M059J (cell line): Measurements from ENCODE around the gene MTHFD2. TPM values are rescaled to one million over a fixed set of nuclear protein-coding genes. Genes with fewer than 3 reads are reported as not detected.
"Not testable (repeated sequence)": the region's sequence is repeated elsewhere in the genome, so short reads cannot be mapped to it uniquely, and the experiment has no call there.

ENCODE experiments used
- DNase-seq: peaks from one replicate; pipeline ENCODE4 v3.0.0-alpha.2; 2012; ENCODE audit warnings: low read depth
- total RNA-seq: library from RNA; depleted of rRNA; stranded (reverse); fragments of >200 nt; shearing (Covaris generic); gene quantifications from 2 replicates; pipeline ENCODE4 v1.2.3, GENCODE V29; 2014

The MTHFD2 gene
- total RNA-seq, 1 experiment from 2014 or later = 73.4 TPM

DNA sequence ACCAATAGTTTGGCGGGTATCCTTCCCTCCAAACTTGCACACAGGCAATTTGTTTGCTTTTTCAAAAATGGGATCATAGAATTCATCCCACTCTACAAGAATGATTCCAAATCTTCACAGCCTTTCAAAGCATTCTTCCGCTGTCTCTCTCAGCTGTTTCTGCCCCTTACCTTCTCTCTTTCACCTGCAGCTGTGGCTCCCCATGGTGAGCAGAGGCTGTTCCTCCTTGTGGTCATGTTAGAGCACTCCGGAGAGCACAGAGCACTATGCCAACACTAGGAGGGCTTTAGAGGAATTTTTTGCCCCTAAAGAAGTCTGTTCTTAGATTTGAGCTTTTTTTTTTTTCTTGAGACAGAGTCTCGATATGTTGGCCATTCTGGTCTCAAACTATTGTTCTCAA, 30.4 kb downstream of the MTHFD2 start:
- no peak for DNase-seq

DNA sequence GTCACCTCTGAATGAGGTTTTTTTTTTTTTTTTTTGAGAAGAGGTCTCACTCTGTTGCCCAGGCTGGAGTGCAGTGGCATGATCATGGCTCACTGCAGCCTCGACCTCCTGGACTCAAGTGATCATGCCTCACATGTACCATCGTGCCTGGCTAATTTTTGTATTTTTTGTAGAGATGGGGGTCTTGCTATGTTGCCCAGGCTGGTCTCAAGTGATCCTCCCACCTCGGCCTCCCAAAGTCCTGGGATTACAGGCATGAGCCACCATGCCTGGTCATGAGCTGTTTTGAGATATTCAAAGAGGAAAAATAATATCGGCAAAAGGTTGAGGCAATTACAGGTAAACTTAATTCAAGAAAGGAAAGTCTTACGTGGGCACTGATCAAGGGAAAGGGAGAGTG, 31.4 kb downstream of the MTHFD2 start:
- DNase-seq = not testable (repeated sequence)

DNA sequence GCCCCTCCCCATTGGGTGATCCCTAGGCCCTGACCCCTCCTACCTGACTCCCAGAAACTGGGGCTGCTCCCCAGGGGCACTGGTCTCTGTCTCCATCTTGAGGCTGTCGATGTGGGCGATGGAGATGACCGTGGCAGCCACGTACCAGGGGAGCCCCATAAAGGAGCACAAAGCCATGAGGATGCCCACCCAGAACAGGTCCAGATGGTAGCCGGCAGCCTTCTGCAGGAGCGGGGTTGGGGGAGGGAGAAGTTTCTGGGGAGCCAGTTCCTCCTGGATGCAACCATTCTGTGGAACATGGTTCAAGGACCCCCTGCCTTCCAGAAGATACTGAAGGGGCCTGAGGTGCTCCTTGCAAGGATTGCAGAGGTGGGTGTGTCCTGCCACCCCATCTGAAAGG, 34.0 kb downstream of the MTHFD2 start:
- DNase-seq = no peak

DNA sequence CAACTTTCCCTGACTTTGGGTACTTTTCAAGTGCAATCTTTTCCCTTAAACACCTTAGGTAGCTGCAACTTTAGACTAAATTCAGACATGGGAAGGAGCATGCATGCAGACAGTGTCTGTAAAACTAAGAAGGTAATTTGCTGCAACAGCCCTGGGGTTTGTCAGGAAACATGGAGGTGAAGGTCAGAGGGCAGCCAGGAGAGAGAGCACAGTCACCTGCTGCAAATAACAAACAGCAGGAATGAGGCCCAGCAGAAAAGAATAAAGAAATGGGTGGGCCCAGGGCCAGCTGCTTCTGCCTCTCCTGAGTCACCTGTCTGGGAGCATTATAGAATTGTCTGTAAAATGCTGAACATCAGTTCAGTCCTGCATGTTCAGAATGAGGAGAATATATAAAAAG, 35.2 kb downstream of the MTHFD2 start:
- no peak for DNase-seq

DNA sequence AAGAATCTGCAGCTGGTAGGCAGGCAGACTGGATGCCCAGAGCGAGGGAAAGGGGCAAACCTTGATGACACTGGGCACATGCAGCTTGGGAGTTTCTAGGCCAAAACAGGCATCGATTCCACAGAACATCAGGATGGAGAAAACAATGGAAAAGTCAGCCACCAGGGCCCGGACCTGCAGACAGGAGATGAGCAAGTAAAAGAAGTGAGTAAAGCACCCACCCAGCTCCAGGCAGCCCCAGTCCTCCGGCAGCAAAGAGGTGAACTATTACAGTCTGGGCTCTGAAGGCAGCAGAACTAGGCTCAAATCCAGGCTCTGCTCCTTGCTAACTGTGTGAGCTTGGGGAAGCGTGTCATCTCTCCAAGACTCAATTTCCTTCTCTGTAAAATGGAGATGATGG, 36.6 kb downstream of the MTHFD2 start:
- DNase-seq = no peak

DNA sequence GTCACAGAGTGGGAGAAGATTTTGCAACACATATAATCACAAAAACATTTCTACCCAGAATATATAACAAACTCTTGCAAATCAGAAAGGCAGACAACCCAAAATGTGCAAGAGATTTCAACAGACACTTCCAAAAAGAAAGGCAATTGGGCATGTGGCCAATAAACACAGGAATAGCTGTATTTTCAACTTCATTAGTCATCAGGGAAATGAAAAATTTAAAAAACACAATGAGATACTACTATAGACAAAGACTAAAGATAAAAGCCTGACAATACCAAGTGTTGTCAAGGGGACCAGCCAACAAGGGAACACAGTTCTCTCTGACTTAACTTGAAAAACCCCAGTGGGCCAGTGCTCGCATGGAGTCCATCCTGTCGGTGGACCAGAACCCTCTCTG, 40.5 kb downstream of the MTHFD2 start:
- peak; percentile 72 for DNase-seq

DNA sequence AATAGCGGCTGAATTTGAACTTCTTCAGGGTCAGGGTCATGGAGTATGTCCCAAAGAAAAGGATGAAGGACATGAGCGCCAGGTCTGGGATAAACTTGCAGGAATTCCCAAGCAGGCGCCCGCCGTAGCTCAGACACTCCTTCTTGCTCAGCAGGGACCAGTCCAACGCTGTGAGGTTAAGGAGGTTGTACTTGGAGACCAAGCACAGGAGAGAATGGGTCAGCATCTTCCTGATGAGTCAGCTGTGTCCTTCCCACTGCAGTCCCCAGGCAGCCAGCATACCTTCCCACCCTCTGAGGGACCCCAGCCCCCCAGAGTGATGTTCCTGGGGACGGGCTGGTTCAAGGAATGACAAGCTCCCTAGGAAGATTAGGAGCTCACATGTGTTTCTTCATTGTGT, 40.9 kb downstream of the MTHFD2 start:
- DNase-seq = no peak

DNA sequence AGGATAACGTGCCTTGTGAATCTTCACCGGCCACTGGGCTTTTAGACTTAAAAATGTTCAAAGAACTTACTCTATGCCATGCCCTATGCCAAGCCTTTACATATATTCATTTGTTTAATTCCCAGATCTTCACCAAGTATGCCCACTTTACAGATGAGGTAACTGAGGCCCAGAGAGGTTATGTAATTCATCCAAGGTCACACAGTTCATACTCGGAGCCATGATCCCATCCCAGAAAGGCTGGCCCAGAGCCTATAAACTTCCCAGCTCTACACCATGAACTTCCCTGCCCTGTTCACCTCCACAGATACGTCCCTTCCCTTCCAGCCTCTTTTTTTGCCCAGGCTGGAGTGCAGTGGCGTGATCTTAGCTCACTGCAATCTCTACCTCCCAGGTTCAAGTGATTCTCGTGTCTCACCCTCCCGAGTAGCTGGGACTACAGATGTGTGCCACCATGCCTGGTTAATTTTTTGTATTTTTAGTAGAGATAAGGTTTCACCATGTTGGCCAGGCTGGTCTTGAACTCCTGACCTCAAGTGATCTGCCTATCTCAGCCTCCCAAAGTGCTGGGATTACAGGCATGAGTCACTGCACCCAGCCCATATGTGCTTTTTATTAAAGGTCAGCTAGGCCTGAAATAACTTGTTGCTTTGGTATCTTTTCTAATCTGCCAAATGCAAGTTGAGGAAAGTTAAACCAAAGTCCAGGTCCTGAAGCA, 44.1 kb downstream of the MTHFD2 start:
- no peak for DNase-seq

DNA sequence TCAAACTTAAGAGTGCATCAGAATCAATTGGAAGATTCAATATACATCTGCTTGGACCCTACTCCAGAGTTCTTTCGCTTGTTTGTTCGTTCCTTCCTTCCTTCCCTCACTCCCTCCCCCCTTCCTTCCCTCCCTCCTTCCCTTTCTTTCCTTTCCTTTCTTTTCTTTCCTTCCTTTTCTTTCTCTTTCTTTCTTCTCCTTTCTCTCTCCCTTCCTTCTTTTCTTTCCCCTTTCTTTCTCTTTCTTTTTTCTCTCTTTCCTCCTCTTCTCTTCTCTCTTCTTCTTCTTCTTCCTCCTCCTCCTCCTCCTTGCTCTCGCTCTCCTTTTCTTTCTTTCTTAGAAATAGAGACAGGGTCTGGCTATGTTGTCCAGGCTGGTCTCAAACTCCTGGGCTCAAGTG, 45.9 kb downstream of the MTHFD2 start:
- DNase-seq = no peak

DNA sequence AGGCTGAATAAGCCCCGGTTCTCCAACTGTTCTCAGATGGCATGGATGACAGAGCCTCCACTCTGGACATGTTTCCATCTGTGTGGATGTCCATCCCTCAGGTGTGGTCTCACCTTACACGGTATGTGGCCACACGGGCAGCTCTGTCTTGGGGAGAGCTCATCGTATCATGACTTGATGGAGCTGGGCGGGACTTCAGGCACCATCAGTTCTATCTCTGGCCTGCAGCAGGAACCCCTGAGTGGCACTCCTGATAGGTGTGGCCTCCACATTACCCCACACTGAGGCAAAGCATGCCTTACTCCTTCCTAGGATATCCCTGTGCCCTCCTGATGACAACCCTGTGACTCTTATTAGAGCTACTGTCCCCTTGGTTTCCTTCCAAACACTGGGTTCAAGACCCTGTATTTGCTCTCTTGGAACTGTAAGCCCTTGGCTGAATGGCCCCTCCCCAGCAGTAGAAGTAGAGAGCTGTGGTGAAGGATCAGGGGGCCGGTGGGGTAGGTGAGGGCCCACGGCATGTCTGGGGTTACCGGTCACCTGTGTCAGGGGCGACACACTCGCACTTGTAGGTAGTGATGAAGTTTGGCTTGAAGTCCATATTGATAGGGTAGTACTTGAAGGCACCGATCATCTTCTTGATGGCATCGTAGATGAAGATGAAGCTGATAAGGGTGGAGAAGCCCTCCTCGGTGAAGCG, 48.2 kb downstream of the MTHFD2 start:
- no peak for DNase-seq

DNA sequence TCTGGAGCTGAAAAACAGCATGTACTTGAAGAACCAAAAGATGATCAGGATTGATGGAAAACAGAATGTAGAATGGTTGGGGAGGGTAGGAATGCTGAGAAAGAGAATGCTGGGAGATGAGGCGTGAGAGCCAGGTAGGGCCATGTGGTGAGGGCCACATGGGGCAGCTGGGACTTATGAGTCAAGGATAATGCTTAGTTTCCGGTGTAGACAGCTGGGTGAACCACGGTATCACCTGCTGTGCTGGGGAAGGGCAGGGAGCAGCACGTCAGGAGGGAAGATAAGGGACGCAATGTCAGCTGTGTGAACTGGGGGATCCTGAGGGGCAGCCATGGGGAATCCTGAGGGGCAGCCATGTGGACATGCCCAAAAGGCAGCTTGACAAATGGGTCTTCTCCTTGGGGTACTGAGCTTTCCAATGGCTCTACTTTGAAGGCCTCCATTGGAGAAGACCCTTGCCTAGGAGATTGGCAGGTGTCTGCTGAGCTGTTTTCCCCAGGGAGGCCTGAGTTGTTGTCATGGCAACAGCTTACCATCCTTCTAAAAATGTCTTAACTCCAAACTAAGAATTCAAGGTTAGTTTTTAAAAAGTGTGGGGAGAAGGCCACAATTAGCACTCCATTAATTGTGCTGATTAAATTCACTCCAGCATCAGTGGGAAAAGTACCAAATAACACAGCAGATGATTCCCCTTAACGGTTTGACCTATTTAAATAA, 51.1 kb downstream of the MTHFD2 start:
- no peak for DNase-seq

DNA sequence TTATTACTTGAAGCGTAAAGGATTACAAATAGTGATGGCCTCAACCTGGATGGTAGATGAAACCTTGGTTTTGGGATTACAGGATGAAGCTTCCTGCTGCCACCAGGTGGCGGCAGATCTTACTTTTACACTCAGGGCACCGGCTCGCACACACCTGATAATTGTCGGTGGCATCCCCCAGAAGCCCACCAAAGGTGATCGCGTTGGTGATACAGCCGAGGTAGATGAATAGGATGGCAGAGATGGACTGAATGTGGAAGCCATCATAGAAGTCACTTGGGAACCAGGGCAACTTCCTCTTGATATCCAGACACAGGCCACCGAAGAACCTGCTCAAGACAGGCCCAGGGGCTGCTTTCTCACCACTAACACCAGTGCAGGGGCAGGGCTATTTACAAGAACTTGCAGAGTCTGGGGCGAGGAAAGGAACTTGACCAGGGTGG, 51.8 kb downstream of the MTHFD2 start:
- peak; percentile 25 for DNase-seq

DNA sequence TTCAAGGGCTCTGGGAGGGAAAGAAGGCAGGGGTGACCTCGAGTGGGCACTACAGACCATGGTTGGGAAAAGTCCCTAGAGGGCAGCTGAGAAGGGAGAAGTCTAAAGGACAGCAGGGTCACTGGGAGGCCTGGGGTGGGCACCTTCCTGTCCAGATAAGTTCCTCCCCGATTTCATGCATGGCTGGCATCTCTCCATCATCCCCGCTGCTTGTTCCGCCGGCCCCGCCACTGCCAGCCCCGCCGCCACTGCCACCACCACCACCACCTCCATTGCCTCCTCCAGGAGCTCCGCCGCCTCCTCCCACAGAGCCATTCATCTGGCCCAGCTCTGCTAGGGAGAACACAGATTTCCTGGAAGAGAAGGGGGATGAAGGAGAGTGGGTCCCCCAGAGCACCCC, 53.6 kb downstream of the MTHFD2 start:
- DNase-seq = no peak

DNA sequence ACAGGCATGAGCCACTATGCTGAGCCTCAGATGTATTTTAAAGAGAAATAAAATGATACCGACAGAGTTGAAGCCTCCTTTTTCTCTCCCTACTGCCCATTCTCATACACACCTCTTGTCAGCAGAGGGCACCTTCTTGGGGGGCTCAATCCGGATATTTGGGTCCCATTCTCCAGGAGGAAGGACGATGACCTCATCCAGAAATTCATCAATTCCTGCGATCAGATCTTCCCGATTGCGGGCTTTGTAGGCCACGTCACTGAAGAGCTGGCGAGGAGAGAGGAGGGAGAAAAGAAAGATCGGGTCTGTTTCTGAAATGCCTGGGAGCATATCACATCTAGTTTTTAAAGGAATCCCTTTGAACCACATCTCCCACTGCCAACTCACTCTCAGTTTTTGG, 54.4 kb downstream of the MTHFD2 start:
- DNase-seq = no peak

DNA sequence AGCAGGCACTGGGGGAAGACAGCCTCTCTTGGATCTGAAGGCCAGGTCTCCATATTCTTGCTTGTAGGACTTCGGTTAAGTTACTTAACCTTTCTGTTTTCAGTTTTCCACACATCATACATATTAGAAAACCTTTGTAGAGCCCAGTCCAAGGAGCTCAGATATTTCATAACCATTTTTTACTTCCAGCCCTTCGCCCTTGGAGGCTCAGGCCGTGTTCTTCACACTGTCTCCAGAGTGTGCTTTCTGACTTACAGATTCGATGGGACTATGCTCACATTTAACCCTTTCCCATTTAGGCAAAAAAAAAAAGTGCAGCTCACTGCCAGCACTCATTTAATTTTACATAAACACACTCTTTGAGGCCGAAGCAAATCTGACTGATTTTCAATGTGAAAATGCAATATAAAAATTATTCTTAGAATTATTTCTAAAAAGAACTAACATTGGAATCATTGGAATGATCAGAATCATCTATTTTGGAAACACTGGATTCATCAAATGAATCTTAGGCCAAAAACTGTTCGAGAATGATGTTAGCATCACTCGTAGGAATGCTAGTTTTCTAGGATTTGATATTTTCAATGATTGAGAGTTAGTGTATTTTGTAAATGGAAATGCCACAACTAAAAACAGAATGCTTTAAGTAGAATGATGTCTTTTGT, 55.0 kb downstream of the MTHFD2 start:
- DNase-seq = no peak

DNA sequence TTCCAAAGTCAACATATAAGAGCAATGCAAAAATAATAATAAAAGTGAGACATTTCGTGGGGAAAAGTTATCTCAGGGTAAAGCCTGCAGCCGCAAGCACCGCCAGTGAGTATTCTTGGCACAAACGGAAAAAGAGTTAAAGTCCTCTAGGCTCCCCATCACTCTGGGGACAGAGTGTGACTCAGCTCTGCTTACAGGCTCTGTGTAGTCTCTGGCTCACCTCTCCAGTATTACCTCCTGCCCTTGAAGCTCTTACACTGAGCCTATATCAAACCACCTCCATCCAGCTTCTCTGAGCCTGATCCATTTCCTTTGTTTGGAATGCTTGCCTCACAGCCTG, 55.5 kb downstream of the MTHFD2 start:
- peak; percentile 44 for DNase-seq

DNA sequence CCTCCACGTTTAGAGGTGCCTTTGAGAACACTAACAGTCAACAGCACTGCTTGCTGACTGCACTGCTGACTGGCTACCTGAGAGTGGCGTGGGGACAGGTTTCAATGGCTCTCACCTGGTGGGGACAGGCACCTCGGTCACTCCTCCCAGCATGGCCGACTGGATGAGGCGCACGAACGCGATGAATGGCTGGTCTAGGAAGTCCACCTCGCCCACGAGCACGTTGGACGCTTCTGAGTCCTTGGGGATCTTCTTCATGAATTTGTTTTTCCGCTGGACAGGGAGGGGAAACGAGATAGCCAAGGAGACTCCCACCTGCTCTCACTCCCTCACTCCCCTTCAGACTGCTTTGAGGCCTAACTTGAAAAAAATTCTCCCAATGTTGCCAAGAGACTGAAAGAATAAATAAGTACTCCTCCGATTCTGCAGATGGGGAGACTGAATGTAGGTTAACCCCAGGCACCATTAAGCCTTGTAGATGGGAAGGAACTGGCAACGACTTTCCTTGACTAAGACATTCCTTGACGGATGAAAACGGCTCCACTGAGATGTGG, 57.3 kb downstream of the MTHFD2 start:
- no peak for DNase-seq

DNA sequence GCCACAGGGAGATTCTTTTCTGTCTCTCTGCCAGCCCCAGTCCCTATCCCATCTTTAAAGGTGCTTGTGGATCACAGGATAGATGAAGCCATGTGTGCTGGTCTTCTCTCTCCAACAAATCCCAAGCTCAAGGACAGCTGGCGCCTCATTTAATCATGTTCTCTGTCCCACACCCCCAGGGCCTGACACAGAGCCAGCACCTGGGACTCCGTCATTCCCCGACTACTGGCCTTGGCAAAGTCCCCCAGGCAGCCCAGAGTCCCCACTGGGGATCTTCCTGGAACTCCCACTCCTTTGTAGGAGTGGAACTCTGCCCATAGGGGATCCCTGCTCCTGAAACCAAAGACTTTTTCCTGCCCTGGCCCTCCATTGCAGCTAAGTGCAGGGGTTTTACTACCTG, 60.8 kb downstream of the MTHFD2 start:
- DNase-seq = no peak

DNA sequence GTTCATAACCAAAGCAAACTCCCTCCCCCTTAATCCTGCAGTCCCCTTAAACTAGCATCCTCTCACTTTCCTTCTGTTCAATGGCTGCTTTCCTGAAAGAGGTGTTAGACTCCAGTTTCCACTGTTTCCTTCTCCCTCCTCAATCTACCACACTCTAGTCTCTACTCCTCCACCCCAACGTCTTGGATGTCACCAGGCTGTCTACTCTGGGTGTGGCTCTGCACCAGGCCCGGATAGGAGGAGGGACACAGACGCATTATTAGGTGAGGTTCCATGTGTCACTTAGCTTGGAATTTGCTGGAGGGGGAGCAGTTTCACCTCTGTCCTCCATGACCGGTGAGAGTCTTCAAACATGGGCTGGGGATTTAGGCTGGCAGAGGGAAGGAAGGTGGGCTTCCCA, 61.3 kb downstream of the MTHFD2 start:
- DNase-seq = no peak

DNA sequence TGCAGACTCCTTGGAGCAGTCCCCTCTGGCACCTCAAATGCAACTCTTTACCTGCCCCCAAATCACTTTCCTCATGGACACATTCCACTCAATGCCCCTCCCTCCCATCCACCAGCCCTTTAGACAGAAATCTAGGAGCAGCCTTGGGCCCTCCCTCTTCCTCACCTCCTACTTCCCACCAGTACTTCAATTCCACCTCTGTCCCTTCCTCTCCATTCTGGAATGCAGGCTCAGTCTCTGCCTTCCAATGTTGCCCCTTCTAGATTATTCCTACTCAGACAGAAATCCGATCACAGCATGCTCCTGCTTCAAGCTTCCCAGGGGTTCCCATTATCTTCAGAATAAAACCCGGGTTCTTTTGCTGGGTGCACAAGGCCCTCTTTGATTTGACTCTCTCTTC, 62.1 kb downstream of the MTHFD2 start:
- DNase-seq = no peak

DNA sequence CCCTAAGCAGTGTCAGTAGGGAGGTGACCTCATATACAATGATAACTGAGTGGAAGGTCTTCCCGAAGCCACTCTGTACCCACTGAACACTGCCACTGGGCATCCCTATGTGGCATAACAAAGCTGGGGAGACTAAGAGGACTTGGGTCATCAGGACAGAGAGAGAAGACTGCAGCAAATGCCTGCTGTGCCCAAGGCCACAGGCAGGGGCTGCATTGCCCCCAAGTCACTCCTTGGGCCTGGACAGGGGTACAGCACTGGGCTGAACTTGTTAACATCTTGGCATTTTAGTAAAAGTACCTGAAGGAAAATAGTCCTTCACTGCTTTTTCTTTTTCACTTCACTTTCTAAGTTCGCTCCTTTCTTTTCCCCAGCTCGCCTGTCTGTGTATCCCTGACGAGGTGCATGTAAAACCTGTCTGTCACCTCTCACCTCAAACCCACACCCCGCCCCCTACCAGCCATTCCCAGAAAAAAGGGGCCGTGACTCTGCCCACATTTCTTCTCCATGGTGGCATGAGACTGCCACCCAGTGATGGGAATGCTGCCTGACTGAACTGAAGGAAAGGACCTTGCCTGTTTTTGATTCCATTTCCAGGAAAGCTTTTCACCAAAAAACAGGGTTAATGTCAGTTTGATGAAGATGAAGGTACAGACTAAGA, 62.9 kb downstream of the MTHFD2 start:
- DNase-seq = peak; percentile 48

DNA sequence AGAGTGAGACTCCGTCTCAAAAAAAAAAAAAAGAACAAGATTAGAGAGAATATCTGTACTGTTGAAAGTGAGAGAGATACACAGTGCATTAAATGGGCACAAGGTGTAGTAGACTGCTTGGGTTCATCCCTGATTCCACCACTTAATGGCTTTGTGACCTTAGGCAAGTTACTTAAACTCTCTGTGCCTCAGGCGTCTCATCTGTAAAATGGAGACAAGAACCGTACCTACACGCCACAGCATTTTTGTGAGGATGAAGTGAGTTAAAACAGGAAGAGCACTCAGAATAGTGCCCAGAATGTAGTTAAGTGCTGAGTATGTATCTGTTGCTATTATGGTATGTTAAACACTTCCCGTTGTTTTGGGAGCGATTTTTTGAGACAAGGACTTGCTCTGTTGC, 64.3 kb downstream of the MTHFD2 start:
- no peak for DNase-seq
